Measurements from ENCODE around the gene LIX1L. TPM values are rescaled to one million over a fixed set of nuclear protein-coding genes. Genes with fewer than 3 reads are reported as not detected.

Gene LIX1L
- total RNA-seq, 4 donors from 2014 or later, result 7.6 to 18.4 (median 11.3) TPM

DNA sequence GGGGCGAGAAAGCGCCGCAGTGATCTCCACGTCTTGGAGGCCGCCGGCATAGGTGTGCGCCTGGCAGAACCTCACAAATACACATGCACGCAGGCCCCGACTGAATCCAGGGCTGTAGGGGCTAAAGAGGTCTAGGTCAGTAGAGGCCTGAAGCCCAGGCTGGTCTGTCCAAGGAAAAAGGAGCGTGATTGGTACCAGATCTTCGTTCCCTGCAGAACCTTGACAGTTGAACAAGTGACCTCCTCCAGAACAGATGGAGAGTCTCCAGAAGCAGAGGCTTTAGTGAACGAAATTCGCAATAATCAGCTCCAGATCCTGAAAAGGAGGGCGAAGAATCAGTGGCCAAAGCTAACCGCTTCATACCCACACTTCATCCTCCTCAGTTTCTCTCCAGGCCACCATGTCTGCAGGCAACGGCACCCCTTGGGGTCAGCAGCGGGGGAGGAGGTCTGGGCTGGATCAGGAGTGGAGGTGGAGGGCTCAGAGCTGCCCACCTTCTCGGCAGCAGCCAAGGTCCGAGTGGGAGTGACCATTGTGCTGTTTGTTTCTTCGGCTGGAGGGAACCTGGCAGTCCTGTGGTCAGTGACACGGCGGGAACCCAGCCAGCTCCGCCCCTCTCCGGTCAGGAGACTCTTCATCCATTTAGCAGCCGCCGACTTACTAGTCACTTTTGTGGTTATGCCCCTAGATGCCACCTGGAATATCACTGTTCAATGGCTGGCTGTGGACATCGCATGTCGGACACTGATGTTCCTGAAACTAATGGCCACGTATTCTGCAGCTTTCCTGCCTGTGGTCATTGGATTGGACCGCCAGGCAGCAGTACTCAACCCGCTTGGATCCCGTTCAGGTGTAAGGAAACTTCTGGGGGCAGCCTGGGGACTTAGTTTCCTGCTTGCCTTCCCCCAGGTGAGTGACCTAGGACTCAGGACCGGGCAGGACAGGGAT lies 38.6 kb downstream of the LIX1L start:
- DNase-seq (ENCODE audit: low spot score in 2 of 2), result peak; percentile 83 to 95
- WGBS, result 5% methylated on average over 25 of the region's 33 CpGs
- H3K4me1 ChIP-seq, result peaks cover 35% of the 10 kb centered on the region

DNA sequence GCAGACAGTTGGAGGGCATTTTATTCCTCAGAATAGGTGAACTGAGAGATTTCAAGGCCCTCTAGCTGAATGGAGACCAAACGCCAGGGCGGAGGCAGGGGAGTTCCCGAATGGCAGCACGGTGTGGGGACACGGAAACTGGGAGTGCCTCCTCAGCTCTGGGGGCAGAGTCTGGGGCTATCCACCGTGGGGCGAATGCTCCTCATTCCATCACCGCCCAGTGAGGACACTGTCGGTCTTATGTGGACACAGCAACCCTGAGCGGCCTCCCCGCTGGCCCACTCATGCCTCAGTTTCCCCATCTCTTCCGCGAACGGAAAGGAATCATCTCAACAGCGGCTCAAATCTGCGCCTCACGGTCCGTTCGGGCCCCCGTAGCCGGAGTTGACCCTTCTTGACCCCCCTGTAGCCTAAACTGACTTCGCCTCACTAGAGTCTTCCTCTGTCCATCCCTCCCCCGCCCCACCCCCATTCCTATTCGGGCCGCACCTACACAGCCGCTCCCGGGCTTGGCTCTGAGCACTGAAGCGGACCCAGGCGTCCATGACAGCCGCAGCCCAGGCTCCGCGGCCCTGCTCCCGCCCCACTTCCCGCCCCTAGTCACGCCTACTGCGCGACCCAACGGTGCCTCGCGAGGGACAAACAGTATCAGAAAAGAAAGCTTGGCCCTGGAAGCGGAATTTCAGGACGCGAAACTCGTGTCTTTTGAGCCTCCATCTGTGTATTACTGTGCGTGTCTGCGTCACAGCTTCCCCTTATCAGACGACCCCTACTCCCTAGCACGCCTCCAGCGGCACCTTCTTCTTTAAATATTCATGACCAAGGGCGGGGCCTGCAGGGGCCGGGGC lies 39.4 kb downstream of the LIX1L start, which contains the start of gene PEX11B:
Gene PEX11B, minus strand, starts transcription at position 574 of the 848 bp plus-strand sequence. Its CDS starts 29 bp downstream, at position 545.
- WGBS, result under 1% methylated on average over 36 of the region's 51 CpGs

More for the DNA sequence above, 38.6 kb downstream of the LIX1L start:
- Histone ChIP-seq H3K36me3 (peaks cover 34% of the 10 kb centered on the region), H3K4me3 (peak overlapping the region; percentile 80), H3K27ac (peak overlapping the region; percentile 94), H3K27me3 (no peaks in the 10 kb centered on the region), H3K9me3 (no peaks in the 10 kb centered on the region)
- TF ChIP-seq POLR2A (IDR thresholded peaks at IDR 0.05) (no peak), EP300 (IDR thresholded peaks at IDR 0.05) (no peak), POLR2AphosphoS5 (IDR thresholded peaks at IDR 0.05) (no peak)
- TF ChIP-seq, protein P1, sequence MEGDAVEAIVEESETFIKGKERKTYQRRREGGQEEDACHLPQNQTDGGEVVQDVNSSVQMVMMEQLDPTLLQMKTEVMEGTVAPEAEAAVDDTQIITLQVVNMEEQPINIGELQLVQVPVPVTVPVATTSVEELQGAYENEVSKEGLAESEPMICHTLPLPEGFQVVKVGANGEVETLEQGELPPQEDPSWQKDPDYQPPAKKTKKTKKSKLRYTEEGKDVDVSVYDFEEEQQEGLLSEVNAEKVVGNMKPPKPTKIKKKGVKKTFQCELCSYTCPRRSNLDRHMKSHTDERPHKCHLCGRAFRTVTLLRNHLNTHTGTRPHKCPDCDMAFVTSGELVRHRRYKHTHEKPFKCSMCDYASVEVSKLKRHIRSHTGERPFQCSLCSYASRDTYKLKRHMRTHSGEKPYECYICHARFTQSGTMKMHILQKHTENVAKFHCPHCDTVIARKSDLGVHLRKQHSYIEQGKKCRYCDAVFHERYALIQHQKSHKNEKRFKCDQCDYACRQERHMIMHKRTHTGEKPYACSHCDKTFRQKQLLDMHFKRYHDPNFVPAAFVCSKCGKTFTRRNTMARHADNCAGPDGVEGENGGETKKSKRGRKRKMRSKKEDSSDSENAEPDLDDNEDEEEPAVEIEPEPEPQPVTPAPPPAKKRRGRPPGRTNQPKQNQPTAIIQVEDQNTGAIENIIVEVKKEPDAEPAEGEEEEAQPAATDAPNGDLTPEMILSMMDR (IDR thresholded peaks at IDR 0.05), result no peak

DNA sequence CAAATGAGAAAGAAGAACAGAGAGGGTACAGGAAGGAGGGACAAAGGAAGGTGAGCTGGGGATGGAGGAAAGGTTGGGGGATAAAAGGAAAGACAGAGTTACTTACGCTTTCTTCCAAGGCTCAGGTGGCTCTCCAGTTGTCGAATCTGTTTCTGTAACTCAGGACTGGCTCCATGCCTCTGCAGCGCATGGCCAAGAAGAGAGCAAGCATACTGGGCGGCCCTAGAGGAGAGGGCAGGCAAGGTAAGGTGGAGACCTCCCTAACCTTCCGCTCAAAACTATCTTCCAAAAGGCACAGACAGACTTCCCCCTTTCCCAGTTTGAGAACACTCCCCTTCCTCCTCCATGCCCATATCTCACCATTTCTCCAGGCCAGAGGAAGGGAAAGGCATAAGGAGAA lies 40.2 kb downstream of the LIX1L start:
- 48% methylated on average over 5 of the region's 5 CpGs for WGBS
- Histone ChIP-seq H3K36me3 (peaks cover 26% of the 10 kb centered on the region), H3K9me3 (no peaks in the 10 kb centered on the region), H3K27me3 (no peaks in the 10 kb centered on the region), H3K4me3 (peak overlapping the region; percentile 80), H3K27ac (peak overlapping the region; percentile 94), H3K4me1 (peaks cover 35% of the 10 kb centered on the region)
- DNase-seq (ENCODE audit: low spot score in 2 of 2), result no peak
- TF ChIP-seq POLR2AphosphoS5 (IDR thresholded peaks at IDR 0.05) (no peak), EP300 (IDR thresholded peaks at IDR 0.05) (no peak), POLR2A (IDR thresholded peaks at IDR 0.05) (no peak)
- TF ChIP-seq, protein P1 (IDR thresholded peaks at IDR 0.05), result no peak

More for the DNA sequence above, 39.4 kb downstream of the LIX1L start, which contains the start of gene PEX11B:
- peak; percentile 94 to 95 for DNase-seq (ENCODE audit: low spot score in 2 of 2)
- Histone ChIP-seq H3K27me3 (no peaks in the 10 kb centered on the region), H3K4me1 (peaks cover 35% of the 10 kb centered on the region), H3K27ac (peak within 1 kb of the TSS; percentile 94), H3K36me3 (peaks cover 27% of the 10 kb centered on the region), H3K4me3 (peak within 1 kb of the TSS; percentile 80), H3K9me3 (no peaks in the 10 kb centered on the region)
- TF ChIP-seq EP300 (IDR thresholded peaks at IDR 0.05) (no peak), POLR2A (IDR thresholded peaks at IDR 0.05) (peak in 1 of 2 donors; percentile 50), POLR2AphosphoS5 (IDR thresholded peaks at IDR 0.05) (peak; percentile 57 to 97 (median 59))
- TF ChIP-seq, protein P1 (IDR thresholded peaks at IDR 0.05), result no peak

DNA sequence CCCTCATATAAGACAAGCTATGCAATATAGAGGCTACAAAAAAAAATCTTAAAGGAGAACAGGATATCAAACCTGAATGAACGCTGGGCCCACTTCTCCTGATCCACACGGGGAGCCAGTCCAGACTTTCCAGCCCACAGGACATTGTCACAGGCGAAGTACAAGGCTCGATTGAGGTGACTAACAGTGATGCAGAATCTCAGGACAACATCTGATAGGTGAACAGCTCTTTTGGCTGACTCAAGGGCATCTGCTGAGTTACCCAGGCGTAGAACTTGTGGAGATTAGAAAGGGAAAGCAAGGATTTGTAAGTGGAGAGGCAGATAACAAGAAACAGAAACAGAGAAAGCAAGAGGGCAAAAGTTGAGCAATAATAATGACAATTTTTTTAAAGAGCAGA lies 41.1 kb downstream of the LIX1L start:
- TF ChIP-seq, protein P1 (IDR thresholded peaks at IDR 0.05), result no peak
- no peak for TF ChIP-seq POLR2A (IDR thresholded peaks at IDR 0.05)
- no peak for TF ChIP-seq EP300 (IDR thresholded peaks at IDR 0.05)
- no peak for TF ChIP-seq POLR2AphosphoS5 (IDR thresholded peaks at IDR 0.05)
- Histone ChIP-seq H3K9me3 (no peaks in the 10 kb centered on the region), H3K27me3 (no peaks in the 10 kb centered on the region), H3K4me1 (peaks cover 35% of the 10 kb centered on the region), H3K4me3 (no peak overlapping the region), H3K27ac (no peak overlapping the region), H3K36me3 (peaks cover 34% of the 10 kb centered on the region)
- DNase-seq (ENCODE audit: low spot score in 2 of 2), result no peak
- WGBS, result 75% methylated on average over 5 of the region's 5 CpGs
